Skeletal muscle satellite cell (primary cell): ENCODE measurements around the gene ATP9A.

ENCODE experiments used
- H3K27me3 ChIP-seq: 2 replicates; pipeline ENCODE4 v1.7.0; 2013; ENCODE audit warnings: low read length; ENCODE audit not compliant: control insufficient read depth, insufficient read depth
- H3K36me3 ChIP-seq: 2 replicates; pipeline ENCODE4 v1.7.0; 2013; ENCODE audit warnings: mild to moderate bottlenecking, control low read depth, low read length; ENCODE audit not compliant: insufficient read depth
- H3K4me1 ChIP-seq: 2 replicates; pipeline ENCODE4 v1.7.0; 2013; ENCODE audit warnings: low read length; ENCODE audit not compliant: control insufficient read depth, insufficient read depth
- H3K4me2 ChIP-seq: 2 replicates; pipeline ENCODE4 v1.7.0; 2013; ENCODE audit warnings: mild to moderate bottlenecking, low read length
- H3K4me3 ChIP-seq: 2 replicates; pipeline ENCODE4 v1.7.0; 2013; ENCODE audit warnings: low read length
- H3K9ac ChIP-seq: 2 replicates; pipeline ENCODE4 v1.7.0; 2013; ENCODE audit warnings: mild to moderate bottlenecking, low read depth, low read length, moderate library complexity
- H3K9me3 ChIP-seq: replicated peaks from 2 replicates; pipeline ENCODE4 v1.7.0; 2013; ENCODE audit warnings: mild to moderate bottlenecking, control low read depth, low read length

Gene ATP9A

DNA sequence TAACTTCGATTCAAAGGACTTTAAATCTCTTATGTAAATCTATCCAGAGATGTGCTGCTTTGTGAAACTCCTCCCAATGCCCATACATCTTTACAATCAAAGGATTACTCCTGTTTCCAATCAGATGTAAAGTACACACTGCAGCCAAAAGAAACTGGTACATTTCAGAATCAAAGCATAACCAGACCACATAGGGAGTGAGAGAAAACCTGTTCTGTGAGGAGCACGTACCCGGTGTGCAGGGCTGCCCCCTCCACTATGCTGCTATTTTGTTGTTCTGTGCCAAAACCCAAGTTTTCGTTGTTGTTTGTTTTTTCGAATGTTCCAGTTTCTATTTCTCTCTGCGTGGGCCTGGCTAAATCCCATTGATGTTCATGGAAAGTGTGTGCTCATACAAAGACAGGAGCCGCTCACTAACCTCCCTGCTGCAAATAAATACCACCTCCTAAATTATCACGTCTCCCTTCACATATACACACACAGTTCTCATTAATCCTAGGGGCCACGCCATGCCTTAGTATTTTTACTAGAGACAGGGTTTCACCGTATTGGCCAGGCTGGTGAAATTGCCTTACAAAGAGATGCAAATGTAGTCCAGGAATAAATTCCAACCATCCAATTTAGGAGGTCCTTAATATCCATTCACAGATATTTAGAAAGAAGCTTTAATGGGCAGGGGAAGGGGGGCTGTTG is 52.9 kb downstream of the ATP9A start:
- Histone ChIP-seq H3K27me3 (no peaks in the 10 kb centered on the region), H3K9me3 (no peaks in the 10 kb centered on the region), H3K4me3 (no peak overlapping the region)

DNA sequence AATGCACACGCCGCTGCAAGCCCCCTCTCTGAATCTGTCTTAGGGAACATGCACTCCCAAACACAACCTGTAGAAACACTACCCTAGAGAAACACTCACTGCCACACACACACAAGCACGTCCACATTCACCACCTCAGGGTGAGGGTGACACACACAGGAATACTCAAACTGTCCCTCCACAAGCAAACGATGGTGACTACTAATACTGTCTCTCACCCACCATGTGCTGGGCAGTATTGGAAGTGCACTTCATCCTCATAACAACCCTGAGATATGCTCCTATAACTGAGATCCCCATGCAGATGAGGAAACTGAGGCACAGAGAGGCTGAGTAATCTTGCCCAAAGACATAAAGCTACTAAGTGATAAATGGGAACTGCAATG is 55.0 kb downstream of the ATP9A start:
- H3K9me3 ChIP-seq: no peaks in the 10 kb centered on the region
- no peak overlapping the region for H3K9ac ChIP-seq
- H3K36me3 ChIP-seq: no peaks in the 10 kb centered on the region
- H3K4me2 ChIP-seq: no peak overlapping the region
- no peaks in the 10 kb centered on the region for H3K27me3 ChIP-seq
- H3K4me1 ChIP-seq: no peaks in the 10 kb centered on the region
- H3K4me3 ChIP-seq: no peak overlapping the region

More for the DNA sequence above, 52.9 kb downstream of the ATP9A start:
- H3K4me1 ChIP-seq: no peaks in the 10 kb centered on the region
- H3K4me2 ChIP-seq: no peak overlapping the region
- H3K36me3 ChIP-seq: no peaks in the 10 kb centered on the region
- H3K9ac ChIP-seq: no peak overlapping the region

DNA sequence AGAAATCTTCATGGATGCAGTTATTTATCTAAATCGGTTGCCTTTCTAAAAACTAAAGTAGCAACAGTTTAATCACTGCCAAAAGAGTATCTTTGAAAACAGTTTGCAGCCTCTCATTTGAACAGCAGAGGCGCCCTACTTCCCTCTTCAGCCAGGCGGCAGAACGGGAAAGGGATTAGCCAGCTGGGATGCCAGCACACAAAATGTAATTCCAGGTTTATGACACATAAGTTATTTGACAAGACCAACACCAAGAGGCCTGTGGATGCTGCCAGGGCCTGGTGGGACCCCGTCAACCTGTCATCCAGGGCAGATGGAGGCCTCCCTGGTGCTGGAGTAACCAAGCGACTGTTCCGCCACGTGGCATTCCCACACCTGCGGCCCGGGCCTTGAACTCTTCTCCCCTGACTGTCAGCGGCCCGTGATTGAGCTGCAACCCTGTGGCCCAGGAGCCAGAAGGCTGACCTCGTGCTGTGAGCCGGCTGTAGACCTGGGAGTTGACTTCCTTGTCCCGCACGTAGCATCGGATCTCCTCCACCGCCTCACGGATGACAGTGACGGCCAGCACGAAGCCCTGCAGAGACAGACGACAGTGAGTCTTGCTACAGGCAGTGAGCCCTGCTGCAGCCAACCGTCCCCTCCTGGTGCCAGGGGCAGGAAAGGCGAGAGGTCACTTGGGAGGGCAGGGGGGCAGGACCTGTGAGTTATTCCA is 55.5 kb downstream of the ATP9A start:
- Histone ChIP-seq H3K9me3 (no peaks in the 10 kb centered on the region), H3K27me3 (no peaks in the 10 kb centered on the region), H3K4me2 (no peak overlapping the region), H3K36me3 (no peaks in the 10 kb centered on the region), H3K4me1 (no peaks in the 10 kb centered on the region), H3K9ac (no peak overlapping the region), H3K4me3 (no peak overlapping the region)

GRCh38 chr20:51711426-51711825 is 56.8 kb downstream of the ATP9A start:
- no peak overlapping the region for H3K4me2 ChIP-seq
- H3K9ac ChIP-seq: no peak overlapping the region
- H3K4me3 ChIP-seq: no peak overlapping the region
- no peaks in the 10 kb centered on the region for H3K36me3 ChIP-seq
- H3K9me3 ChIP-seq: no peaks in the 10 kb centered on the region
- H3K4me1 ChIP-seq: no peaks in the 10 kb centered on the region
- H3K27me3 ChIP-seq: no peaks in the 10 kb centered on the region

DNA sequence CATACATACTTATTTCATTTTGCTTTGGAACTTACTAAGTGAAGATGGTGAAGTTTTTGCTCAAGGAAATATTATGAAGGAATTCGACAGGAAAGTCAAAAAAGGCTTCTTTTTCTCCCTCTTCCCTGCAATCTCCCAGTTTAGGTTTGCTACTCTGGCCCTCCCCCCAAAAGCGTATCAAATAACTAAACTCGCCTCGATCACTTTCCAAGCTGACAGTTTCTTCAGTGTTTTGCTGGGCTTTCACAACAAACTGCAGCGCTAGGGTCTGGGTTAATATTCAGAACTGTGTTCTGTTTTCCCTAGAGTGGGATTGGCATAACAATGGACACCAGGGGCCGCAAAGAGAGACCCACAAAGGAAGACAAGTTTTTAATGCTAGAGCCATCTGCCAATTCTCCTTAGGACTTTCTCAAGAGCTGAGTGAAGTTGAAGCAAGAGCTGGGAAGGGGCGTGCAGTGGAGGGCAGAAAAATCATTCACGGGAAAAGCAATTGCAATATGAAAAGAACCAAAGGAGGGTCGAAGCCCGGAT is 57.8 kb downstream of the ATP9A start:
- no peaks in the 10 kb centered on the region for H3K27me3 ChIP-seq
- H3K9ac ChIP-seq: no peak overlapping the region
- no peak overlapping the region for H3K4me3 ChIP-seq
- H3K4me2 ChIP-seq: no peak overlapping the region
- no peaks in the 10 kb centered on the region for H3K4me1 ChIP-seq
- no peaks in the 10 kb centered on the region for H3K36me3 ChIP-seq
- no peaks in the 10 kb centered on the region for H3K9me3 ChIP-seq

- Histone ChIP-seq H3K36me3 (no peaks in the 10 kb centered on the region), H3K27me3 (no peaks in the 10 kb centered on the region), H3K9ac (no peak overlapping the region), H3K4me2 (no peak overlapping the region), H3K4me3 (no peak overlapping the region), H3K4me1 (no peaks in the 10 kb centered on the region), H3K9me3 (no peaks in the 10 kb centered on the region)
These were observed 62.8 kb downstream of the ATP9A start for GRCh38 chr20:51705400-51705799.

DNA sequence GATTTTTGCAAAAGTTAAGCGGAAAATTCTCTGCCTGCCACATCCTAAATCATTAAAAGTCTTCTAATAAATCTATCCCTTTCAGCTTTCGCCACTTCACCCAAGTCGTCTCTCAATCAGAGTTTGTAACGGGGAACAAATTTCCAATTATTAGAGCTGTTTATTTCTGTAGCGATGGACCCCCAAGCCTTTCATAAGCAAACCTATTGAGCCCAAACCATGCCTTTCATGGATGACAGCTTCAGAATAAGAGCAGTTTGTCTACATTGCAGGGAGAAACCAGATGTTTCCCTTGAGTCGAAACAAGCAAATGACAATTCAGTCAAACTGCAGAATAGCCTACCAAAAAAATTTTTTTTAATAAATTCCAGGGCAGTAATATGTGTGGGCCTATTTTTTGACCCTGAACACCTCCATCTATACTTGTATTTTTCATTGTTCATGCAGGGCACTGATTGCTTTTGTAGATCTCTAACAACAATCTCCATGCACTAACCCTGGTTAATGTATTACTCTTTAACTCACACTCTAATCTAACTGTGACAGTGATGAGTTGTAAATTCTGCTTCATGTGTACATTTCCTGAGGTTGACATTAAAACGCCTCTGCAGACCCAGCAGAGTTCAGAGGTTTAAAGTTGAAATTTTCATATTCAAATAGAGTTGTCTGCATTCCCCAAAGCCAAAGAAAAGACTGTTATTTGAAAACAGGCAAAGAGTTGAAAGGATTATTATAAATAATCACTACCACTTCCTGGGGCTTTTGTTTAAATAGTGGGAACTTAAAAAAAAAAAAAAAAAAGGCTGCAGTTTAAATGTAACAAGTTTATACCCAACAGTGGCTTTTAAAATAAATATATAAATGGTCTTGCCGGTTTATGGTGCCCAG is 64.5 kb downstream of the ATP9A start:
- H3K4me1 ChIP-seq: no peaks in the 10 kb centered on the region
- no peaks in the 10 kb centered on the region for H3K27me3 ChIP-seq
- no peaks in the 10 kb centered on the region for H3K36me3 ChIP-seq
- no peak overlapping the region for H3K9ac ChIP-seq
- H3K9me3 ChIP-seq: no peaks in the 10 kb centered on the region
- no peak overlapping the region for H3K4me3 ChIP-seq
- H3K4me2 ChIP-seq: no peak overlapping the region

DNA sequence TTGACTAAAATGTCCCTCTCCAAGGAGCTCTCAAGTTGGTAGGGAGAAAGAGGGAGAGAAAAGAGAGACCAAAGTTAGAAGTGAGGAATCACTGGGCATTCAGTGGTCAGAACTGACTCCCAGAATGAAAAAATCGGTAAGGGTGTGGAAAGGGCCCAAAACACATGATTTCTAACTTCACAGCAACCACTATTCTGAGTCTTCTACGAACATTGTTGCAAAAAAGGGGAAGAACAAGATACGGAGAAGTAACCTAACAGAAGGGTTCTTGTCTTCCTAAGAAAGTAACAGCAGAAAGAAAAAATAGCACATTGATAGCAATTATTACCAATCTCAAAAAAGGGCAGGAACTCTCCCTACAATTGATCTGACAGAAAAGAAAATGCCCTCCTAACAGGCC is 65.6 kb downstream of the ATP9A start:
- Histone ChIP-seq H3K9me3 (no peaks in the 10 kb centered on the region), H3K4me2 (no peak overlapping the region), H3K4me3 (no peak overlapping the region), H3K36me3 (no peaks in the 10 kb centered on the region), H3K4me1 (peaks cover under 1% of the 10 kb centered on the region), H3K27me3 (no peaks in the 10 kb centered on the region), H3K9ac (no peak overlapping the region)

DNA sequence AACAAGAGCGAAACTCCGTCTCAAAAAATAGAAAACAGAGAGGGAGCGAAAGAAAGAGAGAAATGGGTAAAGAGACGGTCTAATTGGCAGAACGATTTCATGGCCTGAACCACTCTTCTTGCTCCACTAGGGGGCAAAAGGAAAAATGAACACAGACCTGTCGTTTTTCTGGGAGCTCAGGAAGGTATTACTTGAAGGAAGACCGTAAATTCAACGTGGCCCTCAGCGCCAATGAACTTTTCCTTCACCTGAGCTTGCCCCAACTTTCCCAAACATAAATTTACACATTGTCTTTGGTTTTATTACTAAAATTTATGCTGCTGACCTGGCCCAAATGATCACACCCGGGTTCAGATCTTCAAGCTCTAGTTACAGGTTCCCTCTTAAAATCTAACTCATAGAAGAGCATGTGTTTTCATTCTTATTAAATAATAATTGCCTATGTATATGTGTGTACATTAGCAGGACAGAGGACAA is 67.3 kb downstream of the ATP9A start:
- no peak overlapping the region for H3K4me2 ChIP-seq
- H3K4me1 ChIP-seq: peaks cover 17% of the 10 kb centered on the region
- no peaks in the 10 kb centered on the region for H3K27me3 ChIP-seq
- H3K36me3 ChIP-seq: no peaks in the 10 kb centered on the region
- H3K4me3 ChIP-seq: no peak overlapping the region
- H3K9ac ChIP-seq: no peak overlapping the region
- H3K9me3 ChIP-seq: no peaks in the 10 kb centered on the region

DNA sequence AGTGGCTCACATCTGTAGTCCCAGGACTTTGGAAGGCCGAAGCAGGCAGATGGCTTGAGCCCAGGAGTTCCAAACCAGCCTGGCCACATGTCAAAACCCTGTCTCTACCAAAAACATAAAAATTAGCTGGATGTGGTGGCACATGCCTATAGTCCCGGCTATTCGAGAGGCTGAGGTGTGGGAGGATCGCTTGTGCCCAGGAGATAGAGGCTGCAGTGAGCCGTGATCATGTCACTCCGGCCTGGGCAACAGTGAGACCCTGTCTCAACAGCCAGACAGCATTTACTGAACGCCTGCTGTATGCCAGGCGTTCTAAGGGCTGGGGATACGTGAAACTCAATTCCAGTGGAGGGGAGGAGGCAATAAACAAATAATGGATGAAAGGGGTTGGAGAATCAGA is 69.9 kb downstream of the ATP9A start:
- Histone ChIP-seq H3K4me3 (no peak overlapping the region), H3K4me2 (no peak overlapping the region), H3K9ac (no peak overlapping the region), H3K9me3 (no peaks in the 10 kb centered on the region), H3K36me3 (no peaks in the 10 kb centered on the region), H3K4me1 (peaks cover 23% of the 10 kb centered on the region), H3K27me3 (no peaks in the 10 kb centered on the region)

DNA sequence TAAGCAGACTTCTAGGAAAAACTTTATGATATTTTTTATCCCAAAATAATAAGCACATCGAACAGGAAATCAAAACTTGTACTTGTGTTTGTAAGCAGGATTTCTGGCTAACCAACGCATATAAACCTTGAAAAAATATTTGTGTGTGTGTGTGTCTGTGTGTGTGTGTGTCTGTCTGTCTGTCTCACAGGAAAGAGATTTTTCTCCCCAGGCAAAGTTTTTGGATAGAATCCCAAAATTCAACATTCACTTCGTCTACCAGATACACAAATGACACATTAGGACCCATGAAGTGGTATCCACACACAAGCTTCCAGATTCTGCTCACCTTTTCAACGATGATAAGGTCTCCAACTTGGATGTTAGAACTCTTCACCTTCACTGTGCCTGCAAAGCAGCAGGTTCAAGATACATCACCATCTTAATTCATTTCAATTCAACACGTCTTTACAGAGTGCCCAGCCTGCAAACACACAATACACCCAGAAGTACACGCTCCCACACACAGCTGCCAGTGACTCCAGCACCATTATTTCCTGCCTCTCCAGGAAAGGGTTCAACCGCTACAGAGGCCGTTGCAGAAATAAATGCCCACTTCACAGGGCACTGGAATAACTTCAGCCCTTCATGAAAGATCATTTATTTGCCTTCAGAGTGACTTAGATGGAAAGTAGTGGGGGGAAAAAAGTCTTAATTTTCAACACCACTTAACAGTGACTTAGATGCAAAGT is 70.9 kb downstream of the ATP9A start:
- Histone ChIP-seq H3K27me3 (no peaks in the 10 kb centered on the region), H3K4me1 (peaks cover 23% of the 10 kb centered on the region), H3K4me3 (no peak overlapping the region), H3K36me3 (no peaks in the 10 kb centered on the region), H3K9me3 (no peaks in the 10 kb centered on the region), H3K4me2 (no peak overlapping the region), H3K9ac (no peak overlapping the region)
